GM23338 (cell line): ENCODE data around the gene BICRA. TPM values are rescaled to one million over a fixed set of nuclear protein-coding genes. Genes with fewer than 3 reads are reported as not detected.

ENCODE experiments used
- CREB1 ChIP-seq: fragments of 250-450 bp; sonication (Bioruptor Pico); IDR thresholded peaks from 2 replicates; pipeline ENCODE4 v1.5.0; 2020; ENCODE audit warnings: low read depth, mild to moderate bottlenecking, moderate library complexity
- EZH2phosphoT487 ChIP-seq: fragments of 200-600 bp; sonication (generic); IDR thresholded peaks from one replicate; pipeline ENCODE4 v1.8.1; 2018; ENCODE audit warnings: antibody characterized with exemption; ENCODE audit not compliant: unreplicated experiment
- JUNB ChIP-seq: IDR thresholded peaks from one replicate; pipeline ENCODE4 v1.6.1; 2016; ENCODE audit warnings: antibody characterized with exemption; ENCODE audit not compliant: unreplicated experiment
- NANOG ChIP-seq: IDR thresholded peaks from 2 replicates; pipeline ENCODE4 v1.6.1; 2016; ENCODE audit warnings: antibody characterized with exemption, borderline replicate concordance
- ZNF331 ChIP-seq: fragments of 250-450 bp; sonication (Bioruptor Pico); IDR thresholded peaks from 2 replicates; pipeline ENCODE4 v1.5.0; 2020; ENCODE audit warnings: low read depth, mild to moderate bottlenecking, moderate library complexity
- polyA plus RNA-seq: library from polyadenylated mRNA; unstranded; fragments of >200 nt; fragmentation: Nextera tagmentation; extraction: Ambion mirVana; gene quantifications from 2 replicates; pipeline ENCODE4 v1.2.1, GENCODE V29; 2016
- total RNA-seq: library from RNA; depleted of rRNA; stranded (reverse); fragments of >200 nt; shearing (Covaris generic); gene quantifications from 2 replicates; pipeline ENCODE4 v1.2.3, GENCODE V29; 2014
- TF ChIP-seq, protein P1 (sequence below): fragments of 250-450 bp; sonication (Bioruptor Pico); IDR thresholded peaks from 2 replicates; pipeline ENCODE4 v1.5.0; 2020; ENCODE audit warnings: mild to moderate bottlenecking, moderate library complexity
- TF ChIP-seq, protein P2 (sequence below): IDR thresholded peaks from 2 replicates; pipeline ENCODE4 v1.6.1; 2016; ENCODE audit warnings: antibody characterized with exemption
- TF ChIP-seq, protein P3 (sequence below): IDR thresholded peaks from one replicate; pipeline ENCODE4 v1.6.1; 2018; ENCODE audit warnings: antibody characterized with exemption; ENCODE audit not compliant: unreplicated experiment

Gene BICRA
- total and polyA plus RNA-seq, 2 experiments from 2014 or later = 7.0 to 37.7 TPM

DNA sequence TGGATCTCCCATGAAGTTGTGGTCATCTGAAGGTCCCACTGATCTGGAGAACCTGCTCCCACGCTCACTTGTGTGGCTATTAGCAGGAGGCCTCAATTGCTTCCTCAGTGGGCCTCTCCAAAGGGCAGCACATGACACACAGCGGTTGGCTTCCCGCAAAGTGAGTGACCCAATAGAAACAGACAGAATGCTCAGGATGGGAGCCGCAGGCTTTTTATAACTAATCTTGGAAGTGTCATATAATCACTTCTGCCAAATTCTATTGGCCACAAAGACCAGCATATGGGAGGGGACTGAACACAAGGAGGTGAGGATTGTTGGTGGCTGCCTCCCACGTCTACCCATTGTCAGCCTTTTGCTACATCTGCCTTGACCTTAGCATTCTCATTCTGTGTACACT, 82.2 kb downstream of the BICRA start (continued):
- TF ChIP-seq, protein P1, sequence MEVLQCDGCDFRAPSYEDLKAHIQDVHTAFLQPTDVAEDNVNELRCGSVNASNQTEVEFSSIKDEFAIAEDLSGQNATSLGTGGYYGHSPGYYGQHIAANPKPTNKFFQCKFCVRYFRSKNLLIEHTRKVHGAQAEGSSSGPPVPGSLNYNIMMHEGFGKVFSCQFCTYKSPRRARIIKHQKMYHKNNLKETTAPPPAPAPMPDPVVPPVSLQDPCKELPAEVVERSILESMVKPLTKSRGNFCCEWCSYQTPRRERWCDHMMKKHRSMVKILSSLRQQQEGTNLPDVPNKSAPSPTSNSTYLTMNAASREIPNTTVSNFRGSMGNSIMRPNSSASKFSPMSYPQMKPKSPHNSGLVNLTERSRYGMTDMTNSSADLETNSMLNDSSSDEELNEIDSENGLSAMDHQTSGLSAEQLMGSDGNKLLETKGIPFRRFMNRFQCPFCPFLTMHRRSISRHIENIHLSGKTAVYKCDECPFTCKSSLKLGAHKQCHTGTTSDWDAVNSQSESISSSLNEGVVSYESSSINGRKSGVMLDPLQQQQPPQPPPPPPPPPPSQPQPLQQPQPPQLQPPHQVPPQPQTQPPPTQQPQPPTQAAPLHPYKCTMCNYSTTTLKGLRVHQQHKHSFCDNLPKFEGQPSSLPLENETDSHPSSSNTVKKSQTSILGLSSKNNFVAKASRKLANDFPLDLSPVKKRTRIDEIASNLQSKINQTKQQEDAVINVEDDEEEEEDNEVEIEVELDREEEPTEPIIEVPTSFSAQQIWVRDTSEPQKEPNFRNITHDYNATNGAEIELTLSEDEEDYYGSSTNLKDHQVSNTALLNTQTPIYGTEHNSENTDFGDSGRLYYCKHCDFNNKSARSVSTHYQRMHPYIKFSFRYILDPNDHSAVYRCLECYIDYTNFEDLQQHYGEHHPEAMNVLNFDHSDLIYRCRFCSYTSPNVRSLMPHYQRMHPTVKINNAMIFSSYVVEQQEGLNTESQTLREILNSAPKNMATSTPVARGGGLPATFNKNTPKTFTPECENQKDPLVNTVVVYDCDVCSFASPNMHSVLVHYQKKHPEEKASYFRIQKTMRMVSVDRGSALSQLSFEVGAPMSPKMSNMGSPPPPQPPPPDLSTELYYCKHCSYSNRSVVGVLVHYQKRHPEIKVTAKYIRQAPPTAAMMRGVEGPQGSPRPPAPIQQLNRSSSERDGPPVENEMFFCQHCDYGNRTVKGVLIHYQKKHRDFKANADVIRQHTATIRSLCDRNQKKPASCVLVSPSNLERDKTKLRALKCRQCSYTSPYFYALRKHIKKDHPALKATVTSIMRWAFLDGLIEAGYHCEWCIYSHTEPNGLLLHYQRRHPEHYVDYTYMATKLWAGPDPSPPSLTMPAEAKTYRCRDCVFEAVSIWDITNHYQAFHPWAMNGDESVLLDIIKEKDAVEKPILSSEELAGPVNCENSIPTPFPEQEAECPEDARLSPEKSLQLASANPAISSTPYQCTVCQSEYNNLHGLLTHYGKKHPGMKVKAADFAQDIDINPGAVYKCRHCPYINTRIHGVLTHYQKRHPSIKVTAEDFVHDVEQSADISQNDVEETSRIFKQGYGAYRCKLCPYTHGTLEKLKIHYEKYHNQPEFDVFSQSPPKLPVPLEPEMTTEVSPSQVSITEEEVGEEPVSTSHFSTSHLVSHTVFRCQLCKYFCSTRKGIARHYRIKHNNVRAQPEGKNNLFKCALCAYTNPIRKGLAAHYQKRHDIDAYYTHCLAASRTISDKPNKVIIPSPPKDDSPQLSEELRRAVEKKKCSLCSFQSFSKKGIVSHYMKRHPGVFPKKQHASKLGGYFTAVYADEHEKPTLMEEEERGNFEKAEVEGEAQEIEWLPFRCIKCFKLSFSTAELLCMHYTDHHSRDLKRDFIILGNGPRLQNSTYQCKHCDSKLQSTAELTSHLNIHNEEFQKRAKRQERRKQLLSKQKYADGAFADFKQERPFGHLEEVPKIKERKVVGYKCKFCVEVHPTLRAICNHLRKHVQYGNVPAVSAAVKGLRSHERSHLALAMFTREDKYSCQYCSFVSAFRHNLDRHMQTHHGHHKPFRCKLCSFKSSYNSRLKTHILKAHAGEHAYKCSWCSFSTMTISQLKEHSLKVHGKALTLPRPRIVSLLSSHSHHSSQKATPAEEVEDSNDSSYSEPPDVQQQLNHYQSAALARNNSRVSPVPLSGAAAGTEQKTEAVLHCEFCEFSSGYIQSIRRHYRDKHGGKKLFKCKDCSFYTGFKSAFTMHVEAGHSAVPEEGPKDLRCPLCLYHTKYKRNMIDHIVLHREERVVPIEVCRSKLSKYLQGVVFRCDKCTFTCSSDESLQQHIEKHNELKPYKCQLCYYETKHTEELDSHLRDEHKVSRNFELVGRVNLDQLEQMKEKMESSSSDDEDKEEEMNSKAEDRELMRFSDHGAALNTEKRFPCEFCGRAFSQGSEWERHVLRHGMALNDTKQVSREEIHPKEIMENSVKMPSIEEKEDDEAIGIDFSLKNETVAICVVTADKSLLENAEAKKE (CRISPR knock-in tag) = no peak
- TF ChIP-seq EZH2phosphoT487 (no peak), ZNF331 (CRISPR knock-in tag) (no peak), NANOG (no peak), CREB1 (no peak), JUNB (no peak)
- TF ChIP-seq, protein P2, sequence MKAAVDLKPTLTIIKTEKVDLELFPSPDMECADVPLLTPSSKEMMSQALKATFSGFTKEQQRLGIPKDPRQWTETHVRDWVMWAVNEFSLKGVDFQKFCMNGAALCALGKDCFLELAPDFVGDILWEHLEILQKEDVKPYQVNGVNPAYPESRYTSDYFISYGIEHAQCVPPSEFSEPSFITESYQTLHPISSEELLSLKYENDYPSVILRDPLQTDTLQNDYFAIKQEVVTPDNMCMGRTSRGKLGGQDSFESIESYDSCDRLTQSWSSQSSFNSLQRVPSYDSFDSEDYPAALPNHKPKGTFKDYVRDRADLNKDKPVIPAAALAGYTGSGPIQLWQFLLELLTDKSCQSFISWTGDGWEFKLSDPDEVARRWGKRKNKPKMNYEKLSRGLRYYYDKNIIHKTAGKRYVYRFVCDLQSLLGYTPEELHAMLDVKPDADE = no peak
- TF ChIP-seq, protein P3, sequence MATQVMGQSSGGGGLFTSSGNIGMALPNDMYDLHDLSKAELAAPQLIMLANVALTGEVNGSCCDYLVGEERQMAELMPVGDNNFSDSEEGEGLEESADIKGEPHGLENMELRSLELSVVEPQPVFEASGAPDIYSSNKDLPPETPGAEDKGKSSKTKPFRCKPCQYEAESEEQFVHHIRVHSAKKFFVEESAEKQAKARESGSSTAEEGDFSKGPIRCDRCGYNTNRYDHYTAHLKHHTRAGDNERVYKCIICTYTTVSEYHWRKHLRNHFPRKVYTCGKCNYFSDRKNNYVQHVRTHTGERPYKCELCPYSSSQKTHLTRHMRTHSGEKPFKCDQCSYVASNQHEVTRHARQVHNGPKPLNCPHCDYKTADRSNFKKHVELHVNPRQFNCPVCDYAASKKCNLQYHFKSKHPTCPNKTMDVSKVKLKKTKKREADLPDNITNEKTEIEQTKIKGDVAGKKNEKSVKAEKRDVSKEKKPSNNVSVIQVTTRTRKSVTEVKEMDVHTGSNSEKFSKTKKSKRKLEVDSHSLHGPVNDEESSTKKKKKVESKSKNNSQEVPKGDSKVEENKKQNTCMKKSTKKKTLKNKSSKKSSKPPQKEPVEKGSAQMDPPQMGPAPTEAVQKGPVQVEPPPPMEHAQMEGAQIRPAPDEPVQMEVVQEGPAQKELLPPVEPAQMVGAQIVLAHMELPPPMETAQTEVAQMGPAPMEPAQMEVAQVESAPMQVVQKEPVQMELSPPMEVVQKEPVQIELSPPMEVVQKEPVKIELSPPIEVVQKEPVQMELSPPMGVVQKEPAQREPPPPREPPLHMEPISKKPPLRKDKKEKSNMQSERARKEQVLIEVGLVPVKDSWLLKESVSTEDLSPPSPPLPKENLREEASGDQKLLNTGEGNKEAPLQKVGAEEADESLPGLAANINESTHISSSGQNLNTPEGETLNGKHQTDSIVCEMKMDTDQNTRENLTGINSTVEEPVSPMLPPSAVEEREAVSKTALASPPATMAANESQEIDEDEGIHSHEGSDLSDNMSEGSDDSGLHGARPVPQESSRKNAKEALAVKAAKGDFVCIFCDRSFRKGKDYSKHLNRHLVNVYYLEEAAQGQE = no peak
